HEK293 (cell line): ENCODE results near the gene DDI1.

ENCODE experiments used
- CTCF ChIA-PET: fragments of 350-600 bp; formaldehyde crosslinking; extraction: SDS; loops from one replicate; lab custom pipeline; 2021; ENCODE audit warnings: antibody characterized with exemption; lab: Yijun Ruan, JAX
- POLR2A ChIA-PET: fragments of 300-600 bp; formaldehyde crosslinking; extraction: SDS; loops from one replicate; lab custom pipeline; 2020; ENCODE audit warnings: antibody characterized with exemption, inconsistent platforms; lab: Yijun Ruan, JAX
- H3K27ac ChIP-seq: fragments of 200-500 bp; sonication (Bioruptor generic); 2 replicates; pipeline ENCODE4 v1.5.1; 2014; ENCODE audit warnings: low read depth, low read length, control low read depth, inconsistent platforms; ENCODE audit errors: extremely low read depth
- H3K36me3 ChIP-seq, 2 experiments: fragments of 200-500 bp in 1 of 2; sonication (Bioruptor generic) in 1 of 2; 1 replicate in 1 of 2; 2 replicates in 1 of 2; pipeline ENCODE4 v1.5.1; 2014 to 2017; ENCODE audit warnings: inconsistent platforms in 2 of 2, low read length in 2 of 2; ENCODE audit not compliant: control insufficient read depth in 2 of 2, insufficient read depth in 1 of 2
- H3K4me1 ChIP-seq: fragments of 200-500 bp; sonication (Bioruptor generic); 2 replicates; pipeline ENCODE4 v1.5.1; 2014; ENCODE audit warnings: mild to moderate bottlenecking, low read length, inconsistent platforms; ENCODE audit not compliant: control insufficient read depth, insufficient read depth
- H3K4me3 ChIP-seq: 2 replicates; pipeline ENCODE4 v1.5.1; 2011; ENCODE audit warnings: low read depth, mild to moderate bottlenecking, control low read depth, low read length, moderate library complexity
- H3K9me3 ChIP-seq: fragments of 200-500 bp; sonication (Bioruptor generic); 2 replicates; pipeline ENCODE4 v1.5.1; 2014; ENCODE audit warnings: low read depth, low read length, inconsistent platforms; ENCODE audit not compliant: control insufficient read depth, insufficient read depth
- FEZF1 ChIP-seq: fragments of 450-650 bp; formaldehyde crosslinking; IDR thresholded peaks from 2 replicates; pipeline ENCODE4 v1.5.1; 2016; ENCODE audit warnings: missing biosample characterization, missing genetic modification characterization
- GLI4 ChIP-seq: fragments of 450-650 bp; formaldehyde crosslinking; IDR thresholded peaks from 2 replicates; pipeline ENCODE4 v1.5.1; 2016; ENCODE audit warnings: missing biosample characterization, missing genetic modification characterization
- MEIS1 ChIP-seq: sonication (generic); formaldehyde crosslinking; IDR thresholded peaks from 2 replicates; pipeline ENCODE4 v1.8.1; 2022; ENCODE audit warnings: missing genetic modification reagents, mild to moderate bottlenecking, borderline replicate concordance
- RBAK ChIP-seq: fragments of 450-650 bp; formaldehyde crosslinking; IDR thresholded peaks from 2 replicates; pipeline ENCODE4 v1.5.1; 2016; ENCODE audit warnings: missing biosample characterization, missing genetic modification characterization
- SALL2 ChIP-seq: fragments of 450-650 bp; formaldehyde crosslinking; IDR thresholded peaks from 2 replicates; pipeline ENCODE4 v1.5.0; 2017; ENCODE audit warnings: missing biosample characterization, mild to moderate bottlenecking, missing genetic modification characterization, borderline replicate concordance
- SCRT2 ChIP-seq: fragments of 450-650 bp; formaldehyde crosslinking; IDR thresholded peaks from 2 replicates; pipeline ENCODE4 v1.5.1; 2016; ENCODE audit warnings: missing biosample characterization, missing genetic modification characterization
- SP2 ChIP-seq: fragments of 450-650 bp; formaldehyde crosslinking; IDR thresholded peaks from 2 replicates; pipeline ENCODE4 v1.5.1; 2016; ENCODE audit warnings: missing biosample characterization, missing genetic modification characterization
- TCF7L2 ChIP-seq: IDR thresholded peaks from 2 replicates; pipeline ENCODE4 v1.6.1; 2011; ENCODE audit warnings: low read depth, mild to moderate bottlenecking, inconsistent platforms, low read length, moderate library complexity, borderline replicate concordance
- WT1 ChIP-seq: fragments of 450-650 bp; formaldehyde crosslinking; IDR thresholded peaks from 2 replicates; pipeline ENCODE4 v1.5.1; 2016; ENCODE audit warnings: missing biosample characterization, missing genetic modification characterization
- ZBTB17 ChIP-seq: fragments of 450-650 bp; formaldehyde crosslinking; IDR thresholded peaks from 2 replicates; pipeline ENCODE4 v1.5.1; 2016; ENCODE audit warnings: missing biosample characterization, missing genetic modification characterization
- ZNF132 ChIP-seq: fragments of 450-650 bp; formaldehyde crosslinking; IDR thresholded peaks from 2 replicates; pipeline ENCODE4 v1.5.1; 2017; ENCODE audit warnings: missing biosample characterization, missing genetic modification characterization, borderline replicate concordance
- ZNF16 ChIP-seq: fragments of 450-650 bp; formaldehyde crosslinking; IDR thresholded peaks from 2 replicates; pipeline ENCODE4 v1.5.1; 2016; ENCODE audit warnings: low read depth, missing biosample characterization, missing genetic modification characterization
- ZNF211 ChIP-seq: fragments of 450-650 bp; formaldehyde crosslinking; IDR thresholded peaks from 2 replicates; pipeline ENCODE4 v1.5.1; 2016; ENCODE audit warnings: low read depth, missing biosample characterization, missing genetic modification characterization
- ZNF248 ChIP-seq: fragments of 450-650 bp; formaldehyde crosslinking; IDR thresholded peaks from 2 replicates; pipeline ENCODE4 v1.5.1; 2017; ENCODE audit warnings: missing biosample characterization, missing genetic modification characterization
- ZNF394 ChIP-seq: fragments of 450-650 bp; formaldehyde crosslinking; IDR thresholded peaks from 2 replicates; pipeline ENCODE4 v1.5.1; 2016; ENCODE audit warnings: missing biosample characterization, missing genetic modification characterization, mild to moderate bottlenecking, moderate library complexity, borderline replicate concordance
- ZNF426 ChIP-seq: fragments of 450-650 bp; formaldehyde crosslinking; IDR thresholded peaks from 2 replicates; pipeline ENCODE4 v1.5.1; 2017; ENCODE audit warnings: missing biosample characterization, missing genetic modification characterization, mild to moderate bottlenecking, inconsistent platforms, moderate library complexity
- ZNF548 ChIP-seq: fragments of 450-650 bp; formaldehyde crosslinking; IDR thresholded peaks from 2 replicates; pipeline ENCODE4 v1.5.1; 2016; ENCODE audit warnings: missing biosample characterization, missing genetic modification characterization
- ZNF768 ChIP-seq: fragments of 450-650 bp; formaldehyde crosslinking; IDR thresholded peaks from 2 replicates; pipeline ENCODE4 v1.5.1; 2018; ENCODE audit warnings: missing biosample characterization, mild to moderate bottlenecking, missing genetic modification characterization
- ZNF776 ChIP-seq: fragments of 450-650 bp; formaldehyde crosslinking; IDR thresholded peaks from 2 replicates; pipeline ENCODE4 v1.5.0; 2017; ENCODE audit warnings: missing biosample characterization, missing genetic modification characterization, borderline replicate concordance
- ZNF777 ChIP-seq: fragments of 450-650 bp; formaldehyde crosslinking; IDR thresholded peaks from 2 replicates; pipeline ENCODE4 v1.5.1; 2017; ENCODE audit warnings: missing biosample characterization, missing genetic modification characterization, borderline replicate concordance
- TF ChIP-seq, protein P1 (sequence below): fragments of 450-650 bp; formaldehyde crosslinking; IDR thresholded peaks from 2 replicates; pipeline ENCODE4 v1.5.1; 2016; ENCODE audit warnings: missing biosample characterization, missing genetic modification characterization
- TF ChIP-seq, protein P2 (sequence below): fragments of 450-650 bp; formaldehyde crosslinking; IDR thresholded peaks from 2 replicates; pipeline ENCODE4 v1.5.1; 2016; ENCODE audit warnings: missing biosample characterization, missing genetic modification characterization, low read depth
- TF ChIP-seq, protein P3 (sequence below): fragments of 450-650 bp; formaldehyde crosslinking; IDR thresholded peaks from 2 replicates; pipeline ENCODE4 v1.5.1; 2016; ENCODE audit warnings: missing biosample characterization, missing genetic modification characterization
- TF ChIP-seq, protein P4 (sequence below): fragments of 450-650 bp; formaldehyde crosslinking; IDR thresholded peaks from 2 replicates; pipeline ENCODE4 v1.5.1; 2016; ENCODE audit warnings: missing biosample characterization, missing genetic modification characterization
- TF ChIP-seq, protein P5 (sequence below): fragments of 450-650 bp; formaldehyde crosslinking; IDR thresholded peaks from 2 replicates; pipeline ENCODE4 v1.5.1; 2016; ENCODE audit warnings: missing biosample characterization, missing genetic modification characterization

Gene DDI1

DNA sequence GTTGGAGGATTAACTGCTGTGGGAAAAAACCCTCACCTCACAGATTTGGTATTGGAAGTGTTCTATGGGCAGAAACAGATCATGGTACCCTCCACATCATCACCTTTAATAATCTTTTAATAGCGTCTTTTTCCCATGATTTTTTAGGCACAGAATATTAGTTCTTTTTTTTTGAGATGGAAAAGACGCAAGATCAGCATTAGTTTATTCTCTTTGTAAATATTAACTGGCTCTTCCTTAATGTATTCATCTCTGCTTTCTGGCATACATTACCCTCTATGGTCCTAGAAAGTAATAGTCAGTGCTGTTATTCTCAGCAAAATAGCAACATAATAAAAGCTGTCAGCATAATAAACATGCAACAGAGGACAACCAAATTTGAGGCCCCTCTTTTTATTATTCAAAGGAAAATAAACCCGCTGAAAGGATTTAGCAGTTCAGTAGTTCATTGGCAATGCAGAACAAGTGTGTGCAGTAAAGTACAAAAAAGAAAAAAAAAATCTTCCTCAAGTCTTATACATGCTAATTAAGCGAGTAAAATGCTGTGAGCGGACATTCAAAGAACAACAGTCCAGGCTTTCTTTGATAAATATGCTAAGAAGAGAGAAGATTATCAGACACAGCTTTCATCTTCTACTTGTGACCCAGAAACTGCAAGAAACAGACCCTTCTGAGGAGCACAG lies 37.5 kb upstream of the DDI1 start:
- no peak overlapping the region for H3K27ac ChIP-seq
- no peaks in the 10 kb centered on the region for H3K36me3 ChIP-seq
- H3K9me3 ChIP-seq, result no peaks in the 10 kb centered on the region
- no peaks in the 10 kb centered on the region for H3K4me1 ChIP-seq
- CTCF ChIA-PET, result no interaction called here
- POLR2A ChIA-PET, result no interaction called here
- H3K4me3 ChIP-seq, result no peak overlapping the region
- TF ChIP-seq RBAK (tag by site-specific recombination) (no peak), SCRT2 (no peak), WT1 (tag by site-specific recombination) (no peak), ZBTB17 (no peak), ZNF211 (no peak), GLI4 (tag by site-specific recombination) (no peak), SALL2 (tag by site-specific recombination) (no peak), ZNF16 (tag by site-specific recombination) (no peak), ZNF768 (tag by site-specific recombination) (no peak), TCF7L2 (no peak), SP2 (no peak), ZNF548 (tag by site-specific recombination) (no peak), ZNF394 (tag by site-specific recombination) (no peak), ZNF132 (tag by site-specific recombination) (no peak), ZNF248 (tag by site-specific recombination) (no peak), MEIS1 (CRISPR knock-in tag) (no peak)
- TF ChIP-seq, protein P1, sequence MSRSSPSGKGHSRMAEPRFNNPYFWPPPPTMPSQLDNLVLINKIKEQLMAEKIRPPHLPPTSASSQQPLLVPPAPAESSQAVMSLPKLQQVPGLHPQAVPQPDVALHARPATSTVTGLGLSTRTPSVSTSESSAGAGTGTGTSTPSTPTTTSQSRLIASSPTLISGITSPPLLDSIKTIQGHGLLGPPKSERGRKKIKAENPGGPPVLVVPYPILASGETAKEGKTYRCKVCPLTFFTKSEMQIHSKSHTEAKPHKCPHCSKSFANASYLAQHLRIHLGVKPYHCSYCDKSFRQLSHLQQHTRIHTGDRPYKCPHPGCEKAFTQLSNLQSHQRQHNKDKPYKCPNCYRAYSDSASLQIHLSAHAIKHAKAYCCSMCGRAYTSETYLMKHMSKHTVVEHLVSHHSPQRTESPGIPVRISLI (tag by site-specific recombination), result no peak
- TF ChIP-seq, protein P2, sequence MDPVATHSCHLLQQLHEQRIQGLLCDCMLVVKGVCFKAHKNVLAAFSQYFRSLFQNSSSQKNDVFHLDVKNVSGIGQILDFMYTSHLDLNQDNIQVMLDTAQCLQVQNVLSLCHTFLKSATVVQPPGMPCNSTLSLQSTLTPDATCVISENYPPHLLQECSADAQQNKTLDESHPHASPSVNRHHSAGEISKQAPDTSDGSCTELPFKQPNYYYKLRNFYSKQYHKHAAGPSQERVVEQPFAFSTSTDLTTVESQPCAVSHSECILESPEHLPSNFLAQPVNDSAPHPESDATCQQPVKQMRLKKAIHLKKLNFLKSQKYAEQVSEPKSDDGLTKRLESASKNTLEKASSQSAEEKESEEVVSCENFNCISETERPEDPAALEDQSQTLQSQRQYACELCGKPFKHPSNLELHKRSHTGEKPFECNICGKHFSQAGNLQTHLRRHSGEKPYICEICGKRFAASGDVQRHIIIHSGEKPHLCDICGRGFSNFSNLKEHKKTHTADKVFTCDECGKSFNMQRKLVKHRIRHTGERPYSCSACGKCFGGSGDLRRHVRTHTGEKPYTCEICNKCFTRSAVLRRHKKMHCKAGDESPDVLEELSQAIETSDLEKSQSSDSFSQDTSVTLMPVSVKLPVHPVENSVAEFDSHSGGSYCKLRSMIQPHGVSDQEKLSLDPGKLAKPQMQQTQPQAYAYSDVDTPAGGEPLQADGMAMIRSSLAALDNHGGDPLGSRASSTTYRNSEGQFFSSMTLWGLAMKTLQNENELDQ (tag by site-specific recombination), result no peak

DNA sequence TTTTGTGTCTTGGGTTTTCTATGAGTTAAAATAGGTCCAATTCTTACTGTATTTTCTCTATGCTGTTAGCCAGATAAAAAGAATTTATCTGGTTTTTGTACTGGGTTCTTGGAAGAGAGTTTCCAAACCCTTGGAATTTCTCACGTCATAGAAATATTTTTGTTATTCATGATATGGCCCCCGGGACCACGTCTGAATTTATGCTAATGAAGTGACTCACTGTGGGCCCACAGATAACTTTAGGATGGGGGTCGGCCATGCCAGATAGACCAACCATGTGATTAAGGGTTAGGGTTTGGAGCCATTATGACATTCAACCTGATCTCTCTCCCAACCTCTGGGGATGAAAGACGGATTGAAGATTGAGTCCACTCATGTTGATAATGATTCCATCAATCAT lies 35.6 kb upstream of the DDI1 start:
- H3K4me1 ChIP-seq, result no peaks in the 10 kb centered on the region
- no peak overlapping the region for H3K4me3 ChIP-seq
- no peak overlapping the region for H3K27ac ChIP-seq
- ChIA-PET POLR2A (no interaction called here), CTCF (no interaction called here)
- H3K36me3 ChIP-seq, result no peaks in the 10 kb centered on the region
- no peaks in the 10 kb centered on the region for H3K9me3 ChIP-seq
- no peak for TF ChIP-seq ZNF776
- no peak for TF ChIP-seq FEZF1 (tag by site-specific recombination)
- TF ChIP-seq, protein P3, sequence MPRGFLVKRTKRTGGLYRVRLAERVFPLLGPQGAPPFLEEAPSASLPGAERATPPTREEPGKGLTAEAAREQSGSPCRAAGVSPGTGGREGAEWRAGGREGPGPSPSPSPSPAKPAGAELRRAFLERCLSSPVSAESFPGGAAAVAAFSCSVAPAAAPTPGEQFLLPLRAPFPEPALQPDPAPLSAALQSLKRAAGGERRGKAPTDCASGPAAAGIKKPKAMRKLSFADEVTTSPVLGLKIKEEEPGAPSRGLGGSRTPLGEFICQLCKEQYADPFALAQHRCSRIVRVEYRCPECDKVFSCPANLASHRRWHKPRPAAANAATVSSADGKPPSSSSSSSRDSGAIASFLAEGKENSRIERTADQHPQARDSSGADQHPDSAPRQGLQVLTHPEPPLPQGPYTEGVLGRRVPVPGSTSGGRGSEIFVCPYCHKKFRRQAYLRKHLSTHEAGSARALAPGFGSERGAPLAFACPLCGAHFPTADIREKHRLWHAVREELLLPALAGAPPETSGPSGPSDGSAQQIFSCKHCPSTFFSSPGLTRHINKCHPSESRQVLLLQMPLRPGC, result no peak
- no peak for TF ChIP-seq ZNF426
- no peak for TF ChIP-seq ZNF777
- TF ChIP-seq, protein P1 (tag by site-specific recombination), result no peak
- TF ChIP-seq, protein P4, sequence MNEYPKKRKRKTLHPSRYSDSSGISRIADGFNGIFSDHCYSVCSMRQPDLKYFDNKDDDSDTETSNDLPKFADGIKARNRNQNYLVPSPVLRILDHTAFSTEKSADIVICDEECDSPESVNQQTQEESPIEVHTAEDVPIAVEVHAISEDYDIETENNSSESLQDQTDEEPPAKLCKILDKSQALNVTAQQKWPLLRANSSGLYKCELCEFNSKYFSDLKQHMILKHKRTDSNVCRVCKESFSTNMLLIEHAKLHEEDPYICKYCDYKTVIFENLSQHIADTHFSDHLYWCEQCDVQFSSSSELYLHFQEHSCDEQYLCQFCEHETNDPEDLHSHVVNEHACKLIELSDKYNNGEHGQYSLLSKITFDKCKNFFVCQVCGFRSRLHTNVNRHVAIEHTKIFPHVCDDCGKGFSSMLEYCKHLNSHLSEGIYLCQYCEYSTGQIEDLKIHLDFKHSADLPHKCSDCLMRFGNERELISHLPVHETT, result no peak
- no peak for TF ChIP-seq ZNF132 (tag by site-specific recombination)
- TF ChIP-seq, protein P5, sequence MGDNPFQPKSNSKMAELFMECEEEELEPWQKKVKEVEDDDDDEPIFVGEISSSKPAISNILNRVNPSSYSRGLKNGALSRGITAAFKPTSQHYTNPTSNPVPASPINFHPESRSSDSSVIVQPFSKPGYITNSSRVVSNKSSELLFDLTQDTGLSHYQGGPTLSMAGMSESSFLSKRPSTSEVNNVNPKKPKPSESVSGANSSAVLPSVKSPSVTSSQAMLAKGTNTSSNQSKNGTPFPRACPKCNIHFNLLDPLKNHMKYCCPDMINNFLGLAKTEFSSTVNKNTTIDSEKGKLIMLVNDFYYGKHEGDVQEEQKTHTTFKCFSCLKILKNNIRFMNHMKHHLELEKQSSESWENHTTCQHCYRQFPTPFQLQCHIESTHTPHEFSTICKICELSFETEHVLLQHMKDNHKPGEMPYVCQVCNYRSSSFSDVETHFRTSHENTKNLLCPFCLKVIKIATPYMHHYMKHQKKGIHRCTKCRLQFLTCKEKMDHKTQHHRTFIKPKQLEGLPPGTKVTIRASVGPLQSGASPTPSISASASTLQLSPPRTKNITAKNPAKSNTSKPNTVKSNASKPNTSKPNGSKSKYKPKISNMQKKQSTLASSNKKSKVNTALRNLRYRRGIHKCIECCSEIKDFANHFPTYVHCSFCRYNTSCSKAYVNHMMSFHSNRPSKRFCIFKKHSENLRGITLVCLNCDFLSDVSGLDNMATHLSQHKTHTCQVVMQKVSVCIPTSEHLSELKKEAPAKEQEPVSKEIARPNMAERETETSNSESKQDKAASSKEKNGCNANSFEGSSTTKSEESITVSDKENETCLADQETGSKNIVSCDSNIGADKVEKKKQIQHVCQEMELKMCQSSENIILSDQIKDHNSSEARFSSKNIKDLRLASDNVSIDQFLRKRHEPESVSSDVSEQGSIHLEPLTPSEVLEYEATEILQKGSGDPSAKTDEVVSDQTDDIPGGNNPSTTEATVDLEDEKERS (tag by site-specific recombination), result no peak
